AG08395 (cell line): ENCODE data around the gene CAMK1D.
"Not testable (repeated sequence)": the region's sequence is repeated elsewhere in the genome, so short reads cannot be mapped to it uniquely, and the experiment has no call there.

Experiments
- DNase-seq: peaks from one replicate; pipeline ENCODE4 v3.0.0; 2012; ENCODE audit warnings: mixed read lengths, low spot score

CAMK1D gene

GRCh38 chr10:12430406-12430982 lies 81.1 kb downstream of the CAMK1D start:
- no peak for DNase-seq

- DNase-seq: no peak
Observed at GRCh38 chr10:12431151-12432101, 82.1 kb downstream of the CAMK1D start.

DNA sequence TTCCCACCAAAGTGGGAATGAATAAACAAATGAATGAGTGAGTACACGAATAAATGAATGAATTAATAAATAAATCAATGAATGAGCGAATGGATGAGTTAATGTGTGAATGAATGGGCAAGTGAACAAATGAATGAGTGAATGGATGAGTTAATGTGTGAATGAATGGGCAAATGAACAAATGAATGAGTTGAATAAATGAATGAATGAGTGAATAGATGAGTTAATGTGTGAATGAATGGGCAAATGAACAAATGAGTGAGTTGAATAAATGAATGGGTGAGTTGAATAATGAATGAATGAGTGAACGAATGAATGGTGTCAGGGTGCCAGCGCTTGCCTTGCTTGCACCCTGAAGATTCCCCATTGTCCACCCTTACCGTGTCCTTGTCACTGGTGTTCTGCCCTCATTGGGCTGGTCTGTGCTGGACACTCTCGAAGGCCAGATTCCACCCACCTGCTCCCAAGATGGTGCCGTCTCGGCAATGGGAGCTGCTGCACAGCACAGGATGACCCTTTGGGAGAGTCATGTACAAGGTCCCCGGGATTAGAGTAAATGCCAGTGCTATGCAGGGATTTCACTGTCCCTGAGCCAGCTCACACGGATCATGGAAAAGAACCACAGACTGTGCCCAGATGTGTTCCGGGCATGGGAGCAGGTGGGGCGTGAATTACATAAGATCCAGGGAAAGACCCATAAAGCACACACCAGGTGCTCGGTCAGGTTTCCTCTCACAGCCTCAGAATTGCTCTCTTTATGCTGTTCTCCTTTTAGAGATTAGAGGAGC lies 83.2 kb downstream of the CAMK1D start:
- no peak for DNase-seq

GRCh38 chr10:12434277-12434676 lies 84.9 kb downstream of the CAMK1D start:
- no peak for DNase-seq

GRCh38 chr10:12434677-12435076 lies 85.3 kb downstream of the CAMK1D start:
- not testable (repeated sequence) for DNase-seq

GRCh38 chr10:12435348-12435747 lies 86.0 kb downstream of the CAMK1D start:
- no peak for DNase-seq

DNA sequence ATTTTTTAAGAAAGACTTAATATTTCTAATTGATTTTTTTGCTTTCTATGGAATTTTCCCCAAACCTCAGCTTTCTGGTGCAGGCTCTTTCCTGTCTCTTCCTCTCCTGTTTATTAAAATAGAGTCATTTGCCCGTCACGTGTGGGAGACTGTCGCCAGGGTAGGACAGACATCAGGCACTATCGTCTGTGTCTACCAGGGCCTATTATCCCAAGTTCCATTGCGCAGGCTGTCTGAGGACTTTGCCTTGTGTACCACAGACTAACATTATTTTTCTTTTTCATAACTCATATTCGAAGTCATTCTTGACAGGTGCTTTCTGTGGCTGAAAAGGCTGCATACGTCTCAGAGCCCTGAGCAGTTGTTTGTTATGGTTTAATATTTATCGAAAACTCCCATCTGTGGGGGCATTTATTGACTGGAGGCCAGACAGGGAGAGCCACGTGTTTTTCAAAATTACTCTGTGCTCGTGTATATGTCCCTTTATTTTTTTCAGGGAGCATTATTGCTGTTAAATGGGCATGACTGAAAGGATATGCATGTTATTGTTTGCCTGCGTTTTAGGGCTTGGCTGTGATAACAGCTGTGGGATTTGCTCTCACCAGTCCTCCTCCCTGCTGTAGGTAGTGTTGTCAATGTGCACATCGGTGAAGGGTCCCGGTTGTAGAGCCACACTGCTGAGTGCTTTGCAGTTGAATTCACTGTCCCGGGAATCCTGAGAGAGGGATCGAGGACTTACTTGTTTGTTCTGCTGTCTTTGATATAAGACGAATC lies 89.8 kb downstream of the CAMK1D start:
- no peak for DNase-seq

- DNase-seq: not testable (repeated sequence)
Observed at GRCh38 chr10:12439767-12440166, 90.4 kb downstream of the CAMK1D start.

DNA sequence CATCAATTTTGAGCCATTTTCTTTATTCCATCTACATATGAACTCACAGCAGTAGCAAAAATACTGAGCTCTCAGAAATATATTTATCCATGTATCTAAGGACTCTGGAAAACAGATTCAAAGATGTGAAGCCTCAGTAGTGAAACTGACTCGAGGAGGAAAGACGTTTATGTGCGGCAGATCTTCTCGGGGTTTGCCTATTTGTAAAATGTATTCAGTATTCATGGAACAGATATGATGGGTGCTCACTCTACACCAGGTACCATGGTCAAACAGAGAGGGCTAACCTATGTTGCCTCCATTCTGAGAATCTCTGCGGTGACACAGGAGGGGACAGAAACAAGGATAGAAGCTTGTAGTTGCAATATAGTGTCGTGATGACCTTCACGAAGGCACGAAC lies 93.7 kb downstream of the CAMK1D start:
- no peak for DNase-seq

DNA sequence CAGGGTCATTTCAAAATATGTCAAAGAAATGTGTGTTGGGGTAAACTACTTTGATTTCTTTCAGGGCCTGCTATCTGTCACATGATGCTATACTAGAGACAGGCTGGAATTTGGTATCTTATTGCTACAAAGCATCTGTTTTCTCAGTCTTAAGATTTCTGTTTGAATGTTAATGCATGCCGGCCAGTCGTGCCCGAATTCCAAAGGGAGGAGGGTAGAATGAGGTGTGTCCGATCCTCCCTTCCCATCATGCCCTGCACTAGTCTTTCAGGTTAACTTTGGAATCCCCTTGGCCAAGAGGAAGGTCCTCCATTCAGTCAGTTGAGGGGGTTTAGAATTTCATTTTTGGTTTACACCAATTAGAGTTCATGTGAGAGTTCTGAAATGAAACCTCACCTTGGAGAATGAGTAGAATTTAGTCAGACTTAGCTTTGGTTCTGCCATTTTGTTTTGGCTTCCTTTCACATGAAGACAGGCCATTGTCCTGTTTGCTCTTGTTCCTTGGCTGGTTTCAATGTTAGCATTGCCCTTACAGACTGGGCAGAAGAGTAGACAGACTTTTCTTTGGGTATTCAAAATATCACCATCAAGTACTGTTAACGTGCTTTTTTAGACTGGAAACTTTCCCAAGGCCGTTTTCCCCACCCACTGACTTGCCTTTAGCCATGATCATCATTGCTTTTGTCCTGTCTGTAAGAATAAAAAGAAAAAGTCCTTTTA lies 95.8 kb downstream of the CAMK1D start:
- no peak for DNase-seq

- no peak for DNase-seq
Observed at GRCh38 chr10:12445701-12446334, 96.5 kb downstream of the CAMK1D start.

GRCh38 chr10:12448340-12448728 lies 99.0 kb downstream of the CAMK1D start:
- no peak for DNase-seq

GRCh38 chr10:12448729-12449391 lies 99.5 kb downstream of the CAMK1D start:
- DNase-seq: peak; percentile 81

- DNase-seq: no peak
Observed at GRCh38 chr10:12455318-12455717, 106.0 kb downstream of the CAMK1D start.

DNA sequence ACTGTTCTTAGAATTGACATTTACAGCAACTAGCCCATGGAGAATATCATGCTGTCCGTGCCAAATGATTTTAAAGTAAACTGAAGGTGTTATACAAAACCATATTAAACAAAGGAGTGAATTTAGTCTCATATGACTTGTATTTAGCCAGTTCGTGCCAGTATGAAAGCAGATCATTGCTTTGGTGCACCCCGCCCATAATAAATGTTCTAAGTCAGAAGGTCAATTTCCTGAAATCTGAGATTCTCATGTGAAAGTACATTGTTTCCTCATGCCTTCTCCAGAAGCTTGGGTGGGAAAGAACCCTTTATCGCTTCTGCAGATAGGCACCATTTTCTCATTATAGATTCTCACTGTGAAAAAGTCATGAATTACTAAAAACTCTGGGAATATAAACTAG lies 106.4 kb downstream of the CAMK1D start:
- DNase-seq: no peak

DNA sequence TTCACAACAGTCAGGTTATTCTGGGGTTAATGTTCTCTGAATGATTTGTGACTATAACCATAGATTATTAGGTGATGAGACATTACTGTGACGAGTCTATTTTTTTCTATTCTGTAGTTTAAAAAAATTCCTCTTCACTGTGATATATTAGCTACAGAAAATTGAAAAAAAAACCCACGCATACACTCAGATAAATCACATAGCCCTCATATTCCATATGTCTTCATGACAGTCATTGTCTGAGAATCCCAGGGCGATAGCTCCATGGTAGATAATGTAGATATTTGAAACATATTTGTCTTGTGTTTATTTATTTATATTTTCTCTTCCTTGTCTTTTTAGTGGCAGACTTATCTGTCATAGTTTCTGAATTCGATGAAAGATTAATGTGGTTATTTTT lies 110.0 kb downstream of the CAMK1D start:
- no peak for DNase-seq

- DNase-seq: no peak
Observed at GRCh38 chr10:12459762-12460161, 110.4 kb downstream of the CAMK1D start.

- DNase-seq: no peak
Observed at GRCh38 chr10:12463459-12463838, 114.1 kb downstream of the CAMK1D start.

GRCh38 chr10:12465385-12466136 lies 116.2 kb downstream of the CAMK1D start:
- no peak for DNase-seq
